ENCODE measurements around the gene KCNE3. TPM values are rescaled to one million over a fixed set of nuclear protein-coding genes. Genes with fewer than 3 reads are reported as not detected.

KCNE3 gene
- total and polyA plus RNA-seq, 9 of the 15 experiments (the other 6 are each of a cell fraction or from before 2014, with no cell fraction given), result 1.6 to 8.7 (median 6.2) TPM

DNA sequence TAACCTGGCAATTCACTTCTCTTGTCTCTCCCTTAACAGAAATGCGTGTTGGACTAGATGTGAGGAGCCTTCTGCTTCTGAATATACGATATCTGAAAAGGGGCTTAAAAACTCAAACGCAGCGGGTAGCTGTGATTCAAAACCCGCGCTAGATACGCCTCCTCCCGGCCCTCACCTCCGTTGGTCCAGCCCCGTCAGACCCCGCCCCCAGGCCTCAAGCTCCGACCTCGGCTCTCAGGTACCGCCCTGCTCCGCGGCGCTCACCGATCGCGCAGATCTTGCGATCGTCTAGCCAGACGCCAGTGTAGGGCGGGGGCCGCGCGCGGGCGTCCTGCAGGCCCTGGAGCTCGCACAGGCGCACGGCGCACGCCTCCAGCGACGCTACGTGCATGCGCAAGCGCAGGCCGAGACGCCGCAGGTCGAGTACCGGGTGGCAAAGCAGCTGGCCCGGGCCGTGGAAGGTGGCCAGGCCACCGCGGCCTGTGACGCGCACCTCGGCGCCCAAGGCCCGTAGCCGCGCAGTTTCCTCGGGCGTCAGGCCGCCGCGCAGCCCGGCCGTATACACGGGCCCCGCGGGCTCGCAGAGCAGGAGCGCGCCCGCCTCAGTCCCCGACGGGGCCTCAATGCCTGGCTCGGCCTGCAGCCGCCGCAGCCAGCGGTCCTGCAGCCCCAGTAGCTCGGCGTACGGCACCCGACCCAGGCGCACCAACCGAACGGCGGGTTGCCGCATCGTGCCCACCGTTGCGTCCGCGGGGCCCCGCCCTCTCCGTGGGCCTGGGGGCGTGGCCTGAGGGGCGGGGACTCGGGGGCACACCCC lies 25.8 kb upstream of the KCNE3 start, which contains the start of gene LIPT2 (continued):
- TF ChIP-seq, protein P1, sequence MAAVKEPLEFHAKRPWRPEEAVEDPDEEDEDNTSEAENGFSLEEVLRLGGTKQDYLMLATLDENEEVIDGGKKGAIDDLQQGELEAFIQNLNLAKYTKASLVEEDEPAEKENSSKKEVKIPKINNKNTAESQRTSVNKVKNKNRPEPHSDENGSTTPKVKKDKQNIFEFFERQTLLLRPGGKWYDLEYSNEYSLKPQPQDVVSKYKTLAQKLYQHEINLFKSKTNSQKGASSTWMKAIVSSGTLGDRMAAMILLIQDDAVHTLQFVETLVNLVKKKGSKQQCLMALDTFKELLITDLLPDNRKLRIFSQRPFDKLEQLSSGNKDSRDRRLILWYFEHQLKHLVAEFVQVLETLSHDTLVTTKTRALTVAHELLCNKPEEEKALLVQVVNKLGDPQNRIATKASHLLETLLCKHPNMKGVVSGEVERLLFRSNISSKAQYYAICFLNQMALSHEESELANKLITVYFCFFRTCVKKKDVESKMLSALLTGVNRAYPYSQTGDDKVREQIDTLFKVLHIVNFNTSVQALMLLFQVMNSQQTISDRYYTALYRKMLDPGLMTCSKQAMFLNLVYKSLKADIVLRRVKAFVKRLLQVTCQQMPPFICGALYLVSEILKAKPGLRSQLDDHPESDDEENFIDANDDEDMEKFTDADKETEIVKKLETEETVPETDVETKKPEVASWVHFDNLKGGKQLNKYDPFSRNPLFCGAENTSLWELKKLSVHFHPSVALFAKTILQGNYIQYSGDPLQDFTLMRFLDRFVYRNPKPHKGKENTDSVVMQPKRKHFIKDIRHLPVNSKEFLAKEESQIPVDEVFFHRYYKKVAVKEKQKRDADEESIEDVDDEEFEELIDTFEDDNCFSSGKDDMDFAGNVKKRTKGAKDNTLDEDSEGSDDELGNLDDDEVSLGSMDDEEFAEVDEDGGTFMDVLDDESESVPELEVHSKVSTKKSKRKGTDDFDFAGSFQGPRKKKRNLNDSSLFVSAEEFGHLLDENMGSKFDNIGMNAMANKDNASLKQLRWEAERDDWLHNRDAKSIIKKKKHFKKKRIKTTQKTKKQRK (IDR thresholded peaks at IDR 0.05; ENCODE audit: borderline replicate concordance, low read depth, low read length), result no peak
- TF ChIP-seq ZNF75A (CRISPR knock-in tag; IDR thresholded peaks at IDR 0.05), result no peak
- TF ChIP-seq, protein P2, sequence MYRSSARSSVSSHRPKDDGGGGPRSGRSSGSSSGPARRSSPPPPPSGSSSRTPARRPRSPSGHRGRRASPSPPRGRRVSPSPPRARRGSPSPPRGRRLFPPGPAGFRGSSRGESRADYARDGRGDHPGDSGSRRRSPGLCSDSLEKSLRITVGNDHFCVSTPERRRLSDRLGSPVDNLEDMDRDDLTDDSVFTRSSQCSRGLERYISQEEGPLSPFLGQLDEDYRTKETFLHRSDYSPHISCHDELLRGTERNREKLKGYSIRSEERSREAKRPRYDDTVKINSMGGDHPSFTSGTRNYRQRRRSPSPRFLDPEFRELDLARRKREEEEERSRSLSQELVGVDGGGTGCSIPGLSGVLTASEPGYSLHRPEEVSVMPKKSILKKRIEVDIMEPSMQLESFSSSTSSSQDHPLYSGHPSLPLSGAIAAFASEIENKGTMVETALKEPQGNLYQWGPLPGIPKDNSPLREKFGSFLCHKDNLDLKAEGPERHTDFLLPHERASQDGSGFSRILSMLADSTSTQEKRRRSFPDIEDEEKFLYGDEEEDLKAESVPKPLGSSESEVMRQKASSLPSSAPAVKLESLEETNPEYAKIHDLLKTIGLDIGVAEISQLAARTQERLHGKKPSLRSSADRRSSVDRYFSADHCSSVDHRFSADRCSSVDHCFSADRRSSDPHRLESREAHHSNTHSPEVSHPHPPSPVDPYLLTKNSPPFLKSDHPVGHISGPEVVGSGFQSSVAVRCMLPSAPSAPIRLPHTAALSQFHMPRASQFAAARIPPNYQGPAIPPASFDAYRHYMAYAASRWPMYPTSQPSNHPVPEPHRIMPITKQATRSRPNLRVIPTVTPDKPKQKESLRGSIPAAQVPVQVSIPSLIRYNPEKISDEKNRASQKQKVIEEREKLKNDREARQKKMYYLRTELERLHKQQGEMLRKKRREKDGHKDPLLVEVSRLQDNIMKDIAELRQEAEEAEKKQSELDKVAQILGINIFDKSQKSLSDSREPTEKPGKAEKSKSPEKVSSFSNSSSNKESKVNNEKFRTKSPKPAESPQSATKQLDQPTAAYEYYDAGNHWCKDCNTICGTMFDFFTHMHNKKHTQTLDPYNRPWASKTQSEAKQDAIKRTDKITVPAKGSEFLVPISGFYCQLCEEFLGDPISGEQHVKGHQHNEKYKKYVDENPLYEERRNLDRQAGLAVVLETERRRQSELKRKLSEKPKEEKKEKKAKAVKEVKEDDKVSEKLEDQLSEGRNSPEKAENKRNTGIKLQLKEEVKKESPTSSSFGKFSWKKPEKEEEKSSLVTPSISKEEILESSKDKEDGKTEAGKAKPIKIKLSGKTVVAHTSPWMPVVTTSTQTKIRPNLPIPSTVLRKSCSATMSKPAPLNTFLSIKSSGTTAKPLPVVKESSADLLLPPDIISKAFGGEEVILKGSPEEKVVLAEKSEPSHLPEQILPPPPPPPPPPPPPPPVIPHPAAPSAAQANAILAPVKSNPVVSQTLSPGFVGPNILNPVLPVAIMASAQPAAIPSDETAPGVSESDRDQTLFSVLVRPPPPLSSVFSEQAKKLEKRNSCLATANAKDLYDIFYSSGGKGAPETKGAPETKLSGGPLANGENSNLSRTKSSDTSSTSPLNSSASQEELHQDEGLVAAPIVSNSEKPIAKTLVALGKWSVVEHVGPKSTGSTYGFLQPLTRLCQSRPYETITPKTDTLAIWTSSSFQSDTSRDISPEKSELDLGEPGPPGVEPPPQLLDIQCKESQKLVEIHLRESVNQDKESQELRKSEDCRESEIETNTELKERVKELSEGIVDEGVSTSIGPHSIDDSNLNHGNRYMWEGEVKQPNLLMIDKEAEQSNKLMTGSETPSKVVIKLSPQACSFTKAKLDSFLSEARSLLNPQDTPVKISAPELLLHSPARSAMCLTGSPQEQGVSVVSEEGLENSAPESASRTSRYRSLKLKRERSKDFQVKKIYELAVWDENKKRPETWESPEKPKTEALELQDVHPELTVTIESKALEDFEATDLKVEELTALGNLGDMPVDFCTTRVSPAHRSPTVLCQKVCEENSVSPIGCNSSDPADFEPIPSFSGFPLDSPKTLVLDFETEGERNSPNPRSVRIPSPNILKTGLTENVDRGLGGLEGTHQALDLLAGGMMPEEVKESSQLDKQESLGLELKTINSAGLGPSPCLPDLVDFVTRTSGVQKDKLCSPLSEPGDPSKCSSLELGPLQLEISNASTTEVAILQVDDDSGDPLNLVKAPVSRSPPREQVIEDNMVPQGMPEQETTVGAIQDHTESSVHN (IDR thresholded peaks at IDR 0.05; ENCODE audit: borderline replicate concordance in 1 of 2, low read depth in 1 of 2), result no peak
- peak; percentile 44 for TF ChIP-seq FOSL1 (tag; conservative IDR thresholded peaks at IDR 0.05)
- TF ChIP-seq, protein P3, sequence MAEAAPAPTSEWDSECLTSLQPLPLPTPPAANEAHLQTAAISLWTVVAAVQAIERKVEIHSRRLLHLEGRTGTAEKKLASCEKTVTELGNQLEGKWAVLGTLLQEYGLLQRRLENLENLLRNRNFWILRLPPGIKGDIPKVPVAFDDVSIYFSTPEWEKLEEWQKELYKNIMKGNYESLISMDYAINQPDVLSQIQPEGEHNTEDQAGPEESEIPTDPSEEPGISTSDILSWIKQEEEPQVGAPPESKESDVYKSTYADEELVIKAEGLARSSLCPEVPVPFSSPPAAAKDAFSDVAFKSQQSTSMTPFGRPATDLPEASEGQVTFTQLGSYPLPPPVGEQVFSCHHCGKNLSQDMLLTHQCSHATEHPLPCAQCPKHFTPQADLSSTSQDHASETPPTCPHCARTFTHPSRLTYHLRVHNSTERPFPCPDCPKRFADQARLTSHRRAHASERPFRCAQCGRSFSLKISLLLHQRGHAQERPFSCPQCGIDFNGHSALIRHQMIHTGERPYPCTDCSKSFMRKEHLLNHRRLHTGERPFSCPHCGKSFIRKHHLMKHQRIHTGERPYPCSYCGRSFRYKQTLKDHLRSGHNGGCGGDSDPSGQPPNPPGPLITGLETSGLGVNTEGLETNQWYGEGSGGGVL (CRISPR knock-in tag; IDR thresholded peaks at IDR 0.05), result no peak
- peak; percentile 1; the same call in 1 of the 2 replicates for TF ChIP-seq CEBPG (CRISPR knock-in tag; IDR thresholded peaks at IDR 0.05)
- peak in 1 of 2 experiments; percentile 48; a peak in 2 of 4 replicates for TF ChIP-seq CEBPG (tag; conservative IDR thresholded peaks at IDR 0.05 in 1 of 2, IDR thresholded peaks at IDR 0.05 in 1 of 2)
- TF ChIP-seq SAFB (IDR thresholded peaks at IDR 0.05; ENCODE audit: borderline replicate concordance, low read depth, low read length), result peak; percentile 69
- peak; percentile 14; the same call in 1 of the 2 replicates for TF ChIP-seq STAG1 (CRISPR knock-in tag; IDR thresholded peaks at IDR 0.05; ENCODE audit: borderline replicate concordance)
- no peak for TF ChIP-seq ZNF408 (CRISPR knock-in tag; IDR thresholded peaks at IDR 0.05; ENCODE audit: low read depth)
- TF ChIP-seq HDAC6 (IDR thresholded peaks at IDR 0.05; ENCODE audit: low read depth, low read length), result no peak
- TF ChIP-seq ZNF561 (CRISPR knock-in tag; conservative IDR thresholded peaks at IDR 0.05), result no peak
- no peak for TF ChIP-seq SMARCA5 (IDR thresholded peaks at IDR 0.05)
